ENCODE data around the gene SLC44A5.
"Not testable (repeated sequence)": the region's sequence is repeated elsewhere in the genome, so short reads cannot be mapped to it uniquely, and the experiment has no call there.

Gene SLC44A5

DNA sequence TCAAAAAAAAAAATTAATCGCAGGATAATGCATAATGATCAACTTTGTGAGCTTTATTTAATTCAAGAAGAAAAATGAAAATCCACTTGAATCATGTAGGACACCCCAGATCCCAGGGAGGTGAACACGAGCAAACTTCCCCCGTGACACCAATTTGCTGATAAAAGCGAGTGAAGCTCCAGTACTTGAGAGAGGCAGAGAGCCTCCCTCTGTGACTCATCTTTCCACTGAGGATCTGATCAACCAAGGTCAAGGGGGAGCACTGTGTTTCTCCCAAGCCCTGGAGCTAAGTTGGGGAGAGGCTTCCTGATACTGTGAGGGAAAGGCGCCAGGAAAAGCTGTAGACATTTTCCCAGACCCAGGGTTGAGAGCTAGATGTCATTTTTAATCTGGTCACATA lies 160.9 kb downstream of the SLC44A5 start:
- DNase-seq (ENCODE audit: low read depth in 2 of 2) = no peak

DNA sequence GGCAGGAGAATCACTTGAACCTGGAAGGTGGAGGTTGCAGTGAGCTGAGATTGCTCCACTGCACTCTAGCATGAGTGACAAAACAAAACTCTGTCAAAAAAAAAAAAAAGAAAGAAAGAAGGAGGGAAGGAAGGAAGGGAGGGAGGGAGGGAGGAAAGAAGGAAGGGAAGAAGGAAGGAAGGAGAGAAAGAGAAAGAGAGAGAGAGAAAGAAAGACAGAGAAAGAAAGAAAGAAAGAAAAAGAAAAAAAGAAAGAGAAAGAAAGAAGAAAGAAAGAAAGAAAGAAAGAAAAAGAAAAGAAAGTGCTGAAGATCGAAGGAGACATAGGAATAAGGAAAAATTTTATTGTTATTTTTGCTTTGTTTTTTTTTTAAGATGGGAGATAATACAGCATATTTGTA lies 166.7 kb downstream of the SLC44A5 start:
- DNase-seq (ENCODE audit: low read depth in 2 of 2) = no peak

DNA sequence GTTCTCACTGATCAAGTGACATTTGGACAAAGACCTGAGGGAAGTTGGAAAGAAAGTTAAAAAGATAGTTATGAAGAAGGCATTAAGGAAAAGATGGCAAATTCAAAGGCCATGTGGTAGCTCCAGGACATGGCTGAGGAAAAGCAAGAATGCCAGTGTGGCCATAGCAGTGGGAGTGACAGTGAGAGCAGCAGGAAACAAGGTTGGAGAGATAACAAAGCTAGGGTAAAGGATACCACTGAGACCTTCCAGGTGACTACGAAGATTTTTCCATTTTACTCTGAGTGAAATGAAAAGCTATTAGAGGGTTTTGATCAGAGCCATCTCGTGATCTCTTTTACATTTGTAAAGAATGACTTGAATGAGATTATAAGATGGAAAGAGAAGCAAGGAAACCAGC lies 170.6 kb downstream of the SLC44A5 start:
- no peak for DNase-seq (ENCODE audit: low read depth in 2 of 2)

DNA sequence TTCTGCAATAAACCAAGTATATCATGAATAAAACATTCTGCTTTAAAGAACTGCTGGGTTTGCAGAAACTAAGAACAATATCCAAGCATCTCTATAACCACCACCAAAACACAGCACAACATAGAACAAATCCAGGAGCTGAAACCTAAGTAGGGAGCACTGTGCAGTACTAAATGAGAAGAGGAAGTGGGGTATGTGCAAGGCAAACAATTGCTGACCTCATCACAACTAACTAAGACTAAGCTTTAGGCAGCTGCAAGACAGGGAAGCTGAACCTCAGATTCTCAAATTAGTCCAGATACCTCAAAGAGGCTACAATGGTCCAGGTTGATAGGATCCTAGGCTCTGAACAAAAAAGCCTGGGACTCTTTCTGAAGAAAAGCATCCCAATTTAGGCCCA lies 172.6 kb downstream of the SLC44A5 start:
- no peak for DNase-seq (ENCODE audit: low read depth in 2 of 2)

DNA sequence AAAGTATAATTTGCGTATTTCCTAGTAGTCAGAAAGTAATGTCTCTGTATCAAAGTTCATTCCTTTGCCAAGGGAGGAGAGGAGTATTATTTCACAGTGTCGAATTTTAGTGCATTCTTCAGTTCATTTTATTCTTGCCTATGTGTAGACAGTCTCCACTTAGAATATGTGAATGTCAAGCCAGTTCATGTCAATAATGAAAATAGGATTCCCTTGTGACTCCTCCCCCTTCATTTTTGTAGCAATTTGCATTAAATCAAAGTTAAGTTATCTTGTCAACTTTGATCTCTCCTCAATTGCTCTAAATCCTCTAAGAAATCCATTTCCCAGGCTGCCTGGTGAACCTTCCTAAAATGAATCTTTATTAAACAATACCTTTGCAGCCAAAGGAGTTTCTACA lies 179.1 kb downstream of the SLC44A5 start:
- no peak for DNase-seq (ENCODE audit: low read depth in 2 of 2)

DNA sequence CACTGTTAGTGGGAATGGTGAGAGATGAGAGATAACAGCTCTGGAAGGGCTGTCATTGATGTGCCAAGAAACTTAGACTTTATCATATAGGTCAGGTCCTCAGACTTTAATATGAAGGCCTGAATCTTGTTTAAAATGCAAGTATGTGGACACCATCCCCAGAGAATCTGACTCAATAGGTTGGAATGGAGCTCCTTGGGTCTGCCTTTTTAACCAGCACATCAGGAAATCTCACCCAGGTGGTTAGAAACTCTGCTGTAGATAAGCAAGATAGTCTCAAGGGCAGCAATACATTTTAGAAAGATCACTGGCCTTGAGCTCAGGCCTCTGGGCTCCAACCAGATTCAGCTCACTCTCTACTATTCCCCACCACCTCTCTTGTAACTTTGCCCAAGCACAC lies 180.4 kb downstream of the SLC44A5 start:
- no peak for DNase-seq (ENCODE audit: low read depth in 2 of 2)

DNA sequence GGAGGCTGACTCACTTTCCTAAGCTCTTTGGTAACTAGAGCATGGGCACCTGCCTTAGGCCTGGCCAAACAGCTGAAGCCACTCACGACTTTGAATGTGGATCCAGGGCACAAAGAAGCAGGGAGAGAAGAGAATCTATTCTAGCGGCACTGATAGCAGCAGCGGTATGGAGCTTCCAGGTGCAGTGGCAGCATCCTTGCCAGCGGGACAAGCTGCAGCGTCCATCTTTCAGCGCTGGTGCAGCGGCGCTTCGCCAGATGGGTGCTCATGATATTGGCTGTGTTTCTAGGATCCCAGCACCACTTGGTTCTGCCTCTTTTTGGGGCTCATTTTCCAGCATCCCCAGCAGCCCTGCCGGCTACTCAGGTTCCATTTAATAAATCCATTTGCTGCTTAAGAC lies 184.2 kb downstream of the SLC44A5 start:
- no peak for DNase-seq (ENCODE audit: low read depth in 2 of 2)

DNA sequence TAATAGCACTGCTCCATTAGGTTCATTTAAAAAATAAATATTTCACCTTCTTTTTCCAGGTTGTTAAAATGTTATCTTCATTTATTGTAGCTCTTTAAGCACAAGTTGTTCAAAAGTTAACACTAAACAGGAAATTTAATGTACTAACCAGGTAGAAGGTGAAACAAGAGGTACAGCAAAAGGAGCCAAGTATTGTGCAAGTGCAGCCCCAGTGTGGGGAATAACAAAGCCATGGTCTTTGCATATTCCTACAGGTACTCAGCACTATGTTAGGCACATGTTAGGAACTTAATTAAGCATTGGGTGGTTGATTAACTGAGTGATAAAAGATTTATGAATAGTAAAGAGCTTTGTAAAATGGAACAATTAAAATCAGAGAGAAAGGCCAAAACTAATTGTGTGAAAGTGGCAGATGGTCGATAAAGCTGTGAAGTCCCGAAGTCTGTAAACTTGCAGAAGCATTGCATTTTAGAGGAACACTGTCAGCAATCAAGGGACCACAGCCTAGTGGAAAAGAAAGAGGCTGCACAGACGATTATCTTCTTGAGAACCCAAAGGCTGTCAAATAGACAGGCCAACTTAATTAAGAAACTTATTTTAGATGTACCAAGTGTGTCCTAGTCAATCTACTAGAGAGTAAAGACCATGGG lies 185.8 kb downstream of the SLC44A5 start:
- DNase-seq (ENCODE audit: low read depth in 2 of 2) = no peak

DNA sequence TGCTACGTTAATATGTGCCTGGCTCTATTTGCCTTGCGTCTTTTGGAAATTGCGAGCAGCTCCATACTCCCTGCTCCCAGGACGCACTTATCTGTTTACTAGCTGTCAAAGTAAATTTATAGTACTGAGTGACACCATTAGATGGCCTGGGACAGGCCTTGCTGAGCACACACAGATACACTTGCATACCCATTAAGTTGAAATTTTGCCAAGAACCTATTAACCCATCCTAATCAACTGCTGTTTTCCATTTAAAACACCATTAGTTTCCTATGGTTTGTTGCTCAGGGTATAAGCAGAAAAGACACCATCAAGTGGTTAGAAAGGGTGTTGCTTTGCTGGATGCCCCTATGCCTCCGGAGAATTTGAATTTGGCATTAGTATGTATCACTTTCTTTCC lies 187.3 kb downstream of the SLC44A5 start:
- no peak for DNase-seq (ENCODE audit: low read depth in 2 of 2)

DNA sequence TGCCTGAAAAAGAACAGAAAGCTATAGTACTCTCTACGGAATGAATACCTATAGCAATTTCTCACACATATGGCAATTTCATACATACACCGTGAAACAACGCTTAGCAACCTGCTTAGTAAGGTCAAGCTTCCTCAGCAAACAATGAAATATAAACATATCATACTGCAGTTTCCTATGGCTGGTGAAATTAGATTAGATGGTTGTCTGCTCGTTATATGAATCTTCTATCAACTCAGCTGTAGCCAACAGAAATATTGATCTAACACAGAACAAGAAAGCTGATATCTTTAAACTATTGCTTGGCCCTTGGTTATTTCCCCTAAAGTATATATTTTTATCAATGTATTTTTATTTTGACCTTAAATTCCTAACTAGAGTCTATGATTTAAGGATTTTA lies 187.8 kb downstream of the SLC44A5 start:
- no peak for DNase-seq (ENCODE audit: low read depth in 2 of 2)

DNA sequence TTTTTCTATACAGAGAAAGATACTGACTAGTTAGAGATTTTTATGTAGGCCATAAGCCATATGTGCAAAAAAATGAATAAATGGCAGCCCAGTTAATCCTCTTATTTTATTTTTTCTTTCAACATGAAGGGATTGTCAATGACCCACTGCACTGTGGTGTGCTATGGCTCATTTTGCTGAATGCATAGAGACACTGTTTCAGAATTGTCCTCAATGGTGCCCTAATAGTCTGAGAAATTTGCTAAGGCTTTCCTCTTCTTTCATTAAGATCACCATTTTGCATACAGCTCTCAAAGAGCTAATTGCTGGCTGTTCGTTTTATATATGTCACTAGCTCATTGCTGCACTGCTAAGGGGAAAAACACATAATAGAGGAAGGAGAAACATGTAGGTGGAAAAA lies 189.5 kb downstream of the SLC44A5 start:
- no peak for DNase-seq (ENCODE audit: low read depth in 2 of 2)

DNA sequence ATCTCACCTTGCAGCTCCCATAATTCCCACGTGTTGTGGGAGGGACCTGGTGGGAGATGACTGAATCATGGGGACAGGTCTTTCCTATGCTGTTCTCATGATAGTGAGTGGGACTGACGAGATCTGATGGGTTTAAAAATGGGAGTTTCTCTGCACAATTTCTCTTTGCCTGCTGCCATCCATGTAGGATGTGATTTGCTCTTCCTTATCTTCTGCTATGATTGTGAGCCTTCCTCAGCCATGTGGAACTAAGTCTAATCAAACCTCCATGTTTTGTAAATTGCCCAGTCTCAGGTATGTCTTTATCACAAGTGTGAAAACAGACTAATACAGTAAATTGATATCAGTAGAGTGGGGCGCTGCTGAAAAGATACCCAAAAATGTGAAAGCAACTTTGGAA lies 195.7 kb downstream of the SLC44A5 start:
- DNase-seq (ENCODE audit: low read depth in 2 of 2) = no peak

DNA sequence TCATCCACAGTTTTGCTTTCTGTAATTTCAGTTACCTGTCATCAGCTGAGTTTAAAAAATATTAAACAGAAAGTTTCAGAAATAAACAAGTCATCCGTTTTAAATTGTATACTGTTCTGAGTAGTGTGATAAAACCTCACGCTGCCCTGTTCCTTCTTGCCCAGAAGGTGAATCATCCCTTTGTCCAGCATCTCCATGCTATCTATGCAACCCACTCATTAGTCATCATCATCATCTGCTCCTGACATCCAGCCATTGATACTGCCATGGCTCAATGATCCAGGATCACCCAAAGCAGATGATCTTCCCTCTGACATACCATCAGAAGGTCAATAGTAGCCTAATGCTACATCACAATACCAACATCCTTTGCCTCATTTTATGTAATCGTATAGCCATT lies 198.3 kb downstream of the SLC44A5 start:
- DNase-seq (ENCODE audit: low read depth in 2 of 2) = no peak

DNA sequence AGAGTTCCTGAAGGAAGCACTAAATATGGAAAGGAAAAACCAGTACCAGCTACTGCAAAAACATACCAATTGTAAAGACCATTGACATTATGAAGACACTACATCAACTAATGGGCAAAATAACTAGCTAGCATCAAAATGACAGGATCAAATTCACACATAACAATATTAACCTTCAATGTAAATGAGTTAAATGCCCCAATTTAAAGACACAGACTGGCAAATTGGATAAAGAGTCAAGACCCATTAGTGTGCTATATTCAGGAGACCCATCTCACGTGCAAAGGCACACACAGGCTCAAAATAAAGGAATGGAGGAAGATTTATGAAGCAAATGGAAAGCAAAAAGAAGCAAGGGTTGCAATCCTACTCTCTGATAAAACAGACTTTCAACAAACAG lies 206.2 kb downstream of the SLC44A5 start:
- DNase-seq (ENCODE audit: low read depth in 2 of 2) = not testable (repeated sequence)

DNA sequence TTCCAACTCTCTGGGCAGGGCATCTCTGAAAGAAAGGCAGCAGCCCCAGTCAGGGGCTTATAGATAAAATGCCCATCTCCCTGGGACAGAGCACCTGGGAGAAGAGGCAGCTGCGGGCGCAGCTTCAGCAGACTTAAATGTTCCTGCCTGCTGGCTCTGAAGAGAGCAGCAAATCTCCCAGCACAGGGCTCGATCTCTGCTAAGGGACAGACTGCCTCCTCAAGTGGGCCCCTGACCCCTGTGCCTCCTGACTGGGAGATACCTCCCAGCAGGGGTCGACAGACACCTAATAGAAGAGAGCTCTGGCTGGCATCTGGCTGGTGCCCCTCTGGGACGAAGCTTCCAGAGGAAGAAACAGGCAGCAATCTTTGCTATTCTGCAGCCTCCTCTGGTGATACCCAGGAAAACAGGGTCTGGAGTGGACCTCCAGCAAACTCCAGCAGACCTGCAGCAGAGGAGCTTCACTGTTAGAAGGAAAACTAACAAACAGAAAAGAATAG lies 207.7 kb downstream of the SLC44A5 start:
- not testable (repeated sequence) for DNase-seq (ENCODE audit: low read depth in 2 of 2)

DNA sequence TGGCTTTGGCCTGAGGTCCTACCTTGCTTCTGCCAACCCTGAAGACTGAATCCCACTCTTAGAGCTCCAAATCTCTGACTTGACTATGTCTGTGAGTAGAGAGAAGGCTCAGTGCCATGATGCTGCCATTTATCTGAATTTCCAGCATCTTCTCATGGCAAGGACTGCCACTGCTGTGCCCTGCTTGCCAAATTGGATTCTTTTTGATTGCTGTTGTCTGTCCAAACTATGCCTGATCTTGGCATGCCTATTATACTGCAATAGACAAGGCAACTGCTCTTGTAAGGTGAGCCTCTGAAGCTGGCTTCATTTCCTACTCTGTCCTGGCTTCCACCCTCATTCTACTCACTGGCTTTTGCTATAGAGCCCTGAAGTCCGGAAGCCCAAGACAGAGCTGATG lies 210.2 kb downstream of the SLC44A5 start:
- DNase-seq (ENCODE audit: low read depth in 2 of 2) = no peak

DNA sequence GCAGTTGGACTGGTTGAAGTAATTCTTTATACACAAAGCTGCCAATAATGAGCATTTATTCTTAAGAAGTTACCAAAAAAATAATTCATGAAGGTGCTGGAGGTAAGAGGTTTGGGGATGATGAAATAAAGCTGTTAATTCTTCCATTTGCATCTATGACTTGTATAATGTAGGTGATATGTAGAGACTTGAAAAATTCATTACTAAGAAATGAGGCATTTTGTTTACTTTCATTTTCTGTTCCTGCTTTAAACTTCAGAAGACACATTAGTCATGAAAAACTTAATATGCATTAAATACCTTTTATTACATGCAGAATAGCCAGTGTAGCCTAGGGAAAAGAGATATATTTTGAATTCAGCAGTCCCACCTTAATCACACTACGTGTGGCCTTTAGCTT lies 214.2 kb downstream of the SLC44A5 start:
- DNase-seq (ENCODE audit: low read depth in 2 of 2) = no peak

DNA sequence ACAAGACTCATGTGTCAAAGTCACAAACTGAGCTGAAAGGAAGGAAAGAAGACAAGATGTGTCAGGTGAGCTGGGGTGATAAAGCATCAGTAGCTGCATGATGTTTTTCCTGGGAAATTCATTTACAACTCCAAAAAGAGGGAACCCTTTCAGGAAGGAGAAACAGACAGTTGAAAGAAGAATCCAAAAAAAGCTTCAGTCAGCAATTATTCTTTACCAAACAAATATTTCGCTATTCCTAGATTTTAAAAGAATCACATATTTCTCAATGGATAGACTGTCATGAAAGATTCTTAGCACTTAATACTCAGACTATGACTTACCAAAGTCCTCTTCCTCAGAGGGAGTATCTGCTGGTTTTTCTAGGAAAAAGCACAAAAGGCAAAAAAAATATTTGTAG lies 214.7 kb downstream of the SLC44A5 start:
- DNase-seq (ENCODE audit: low read depth in 2 of 2) = no peak

DNA sequence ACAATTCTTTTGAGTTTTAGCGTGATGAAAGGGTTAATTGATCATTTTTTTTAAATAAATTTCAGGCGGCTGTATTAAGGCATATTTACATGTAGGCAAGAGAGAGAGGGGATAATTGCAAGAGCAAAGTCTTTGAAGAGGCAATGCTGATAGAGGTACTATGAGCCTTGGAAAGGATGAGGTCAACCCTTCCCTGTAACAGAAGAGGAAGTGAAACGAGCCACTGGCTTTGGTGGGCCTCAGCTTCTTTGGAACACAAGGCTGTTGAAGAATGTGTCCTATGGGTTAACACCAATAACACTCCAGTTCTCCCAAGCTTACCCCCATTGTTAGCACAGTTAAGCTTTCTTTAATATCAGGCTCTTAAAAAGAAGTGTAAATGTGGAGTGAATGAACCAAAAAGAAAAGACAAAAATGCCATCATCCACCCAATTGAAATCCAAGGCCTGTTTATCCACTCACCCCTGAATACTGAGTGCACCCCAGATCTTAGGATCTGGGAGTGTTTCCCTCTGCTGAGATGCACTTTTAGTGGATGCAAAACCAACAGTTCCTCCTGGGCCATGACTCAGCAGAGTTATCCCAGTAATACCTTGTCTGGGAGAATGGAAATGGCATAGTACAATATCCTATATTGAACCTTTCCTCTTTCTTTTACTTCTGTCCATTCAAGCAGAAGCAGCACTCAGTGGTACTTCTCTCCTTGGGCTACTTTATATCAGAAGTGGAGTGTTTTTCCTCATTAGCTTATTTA lies 216.4 kb downstream of the SLC44A5 start:
- DNase-seq (ENCODE audit: low read depth in 2 of 2) = no peak

DNA sequence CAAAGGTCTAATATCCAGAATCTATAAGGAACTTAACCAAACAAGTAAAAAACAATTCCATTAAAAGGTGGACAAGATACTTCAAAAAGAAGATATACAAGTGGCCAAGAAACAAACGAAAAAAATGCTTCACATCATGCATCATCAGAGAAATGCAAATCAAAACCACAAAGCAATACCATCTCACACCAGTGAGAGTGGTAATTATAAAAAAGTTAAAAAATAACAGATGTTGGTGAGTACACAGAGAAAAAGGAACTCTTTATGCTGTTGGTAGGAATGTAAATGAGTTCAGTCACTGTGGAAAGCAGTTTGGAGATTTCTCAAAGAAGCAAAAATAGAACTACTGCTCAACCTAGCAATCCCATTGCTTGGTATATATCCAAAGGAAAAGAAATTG lies 218.6 kb downstream of the SLC44A5 start:
- DNase-seq (ENCODE audit: low read depth in 2 of 2) = no peak

DNA sequence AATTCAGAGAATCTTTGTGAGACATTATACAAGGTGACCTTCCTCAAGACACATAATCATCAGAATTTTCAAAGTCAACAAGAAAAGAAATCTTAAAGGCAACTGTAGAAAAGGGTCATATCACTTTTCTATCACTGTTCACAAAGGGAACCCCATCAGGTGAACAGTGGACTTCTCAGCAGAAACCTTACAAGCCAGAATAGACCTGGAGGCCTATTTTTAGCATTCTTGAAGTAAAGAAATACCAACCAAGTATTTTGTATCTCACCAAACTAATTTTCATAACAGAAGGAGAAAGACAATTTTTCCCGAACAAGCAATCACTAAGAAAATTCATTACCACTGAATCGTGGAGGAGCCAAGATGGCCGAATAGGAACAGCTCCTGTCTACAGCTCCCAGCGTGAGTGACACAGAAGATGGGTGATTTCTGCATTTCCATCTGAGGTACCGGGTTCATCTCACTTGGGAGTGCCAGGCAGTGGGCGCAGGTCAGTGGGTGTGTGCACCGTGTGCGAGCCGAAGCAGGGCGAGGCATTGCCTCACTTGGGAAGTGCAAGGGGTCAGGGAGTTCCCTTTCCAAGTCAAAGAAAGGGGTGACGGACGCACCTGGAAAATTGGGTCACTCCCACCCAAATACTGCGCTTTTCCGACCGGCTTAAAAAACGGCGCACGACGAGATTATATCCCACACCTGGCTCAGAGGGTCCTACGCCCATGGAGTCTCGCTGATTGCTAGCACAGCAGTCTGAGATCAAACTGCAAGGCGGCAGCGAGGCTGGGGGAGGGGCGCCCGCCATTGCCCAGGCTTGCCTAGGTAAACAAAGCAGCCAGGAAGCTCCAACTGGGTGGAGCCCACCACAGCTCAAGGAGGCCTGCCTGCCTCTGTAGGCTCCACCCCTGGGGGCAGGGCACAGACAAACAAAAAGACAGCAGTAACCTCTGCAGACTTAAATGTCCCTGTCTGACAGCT lies 235.2 kb downstream of the SLC44A5 start:
- DNase-seq (ENCODE audit: low read depth in 2 of 2) = not testable (repeated sequence)

DNA sequence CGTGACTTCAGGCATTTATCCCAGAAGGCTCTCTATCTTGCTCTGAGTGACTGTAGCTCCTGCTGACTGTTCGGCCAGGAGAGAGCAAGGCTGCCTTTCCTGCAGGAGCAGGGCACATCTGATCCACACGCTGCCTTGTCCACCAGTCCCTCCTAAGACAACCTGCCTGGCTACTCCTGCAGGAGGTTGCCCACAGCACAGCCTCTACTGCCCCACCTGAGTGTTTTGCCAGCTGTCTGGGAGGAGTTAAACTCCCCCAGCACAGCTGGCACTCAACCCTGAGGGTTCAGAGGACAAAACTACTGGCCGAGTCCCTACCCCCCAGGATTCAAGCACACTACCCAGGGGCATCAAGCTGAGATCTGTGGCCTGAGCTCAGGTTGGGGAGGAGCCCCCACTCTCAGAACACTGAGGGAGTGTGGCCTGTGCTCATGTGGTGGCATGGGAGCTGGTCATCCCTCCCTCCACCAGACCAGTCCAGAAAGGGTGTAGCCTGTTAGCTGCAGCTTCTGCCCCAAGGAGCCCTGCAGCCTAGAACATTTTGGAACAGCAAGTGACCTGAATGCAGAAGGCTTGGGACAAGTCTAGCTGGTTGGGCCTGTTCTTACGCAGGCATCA lies 237.3 kb downstream of the SLC44A5 start:
- DNase-seq (ENCODE audit: low read depth in 2 of 2) = no peak

Data from fibroblast of skin of left biceps (primary cell).